GM18867 (cell line): ENCODE results near the gene GAS1.

ENCODE experiments used
- ATAC-seq: cut with Tn5 transposase; IDR thresholded peaks from one replicate; pipeline ENCODE4 v1.9.1; 2021; ENCODE audit warnings: mild to moderate bottlenecking, moderate library complexity; ENCODE audit not compliant: unreplicated experiment

The GAS1 gene

GRCh38 chr9:86926145-86926544 lies 21.2 kb downstream of the GAS1 start:
- no peak for ATAC-seq

- ATAC-seq, result no peak
Observed at GRCh38 chr9:86925686-86926085, 21.6 kb downstream of the GAS1 start.

- ATAC-seq, result no peak
Observed at GRCh38 chr9:86924206-86924605, 23.1 kb downstream of the GAS1 start.

GRCh38 chr9:86921151-86921923 lies 26.0 kb downstream of the GAS1 start:
- no peak for ATAC-seq

- no peak for ATAC-seq
Observed at GRCh38 chr9:86918556-86918955, 28.8 kb downstream of the GAS1 start.

GRCh38 chr9:86912210-86912609 lies 35.1 kb downstream of the GAS1 start:
- no peak for ATAC-seq

- ATAC-seq, result no peak
Observed at GRCh38 chr9:86909388-86909787, 37.9 kb downstream of the GAS1 start.

GRCh38 chr9:86908261-86908660 lies 39.0 kb downstream of the GAS1 start:
- ATAC-seq, result no peak

- no peak for ATAC-seq
Observed at GRCh38 chr9:86907346-86907745, 40.0 kb downstream of the GAS1 start.

GRCh38 chr9:86903734-86904085 lies 43.6 kb downstream of the GAS1 start:
- no peak for ATAC-seq

GRCh38 chr9:86902991-86903733 lies 44.1 kb downstream of the GAS1 start:
- ATAC-seq, result no peak

GRCh38 chr9:86902586-86902985 lies 44.7 kb downstream of the GAS1 start:
- no peak for ATAC-seq

GRCh38 chr9:86902176-86902575 lies 45.1 kb downstream of the GAS1 start:
- no peak for ATAC-seq

GRCh38 chr9:86901511-86901910 lies 45.8 kb downstream of the GAS1 start:
- ATAC-seq, result no peak
